ENCODE data around the gene COQ9. TPM values are rescaled to one million over a fixed set of nuclear protein-coding genes. Genes with fewer than 3 reads are reported as not detected.

Gene COQ9
- total RNA-seq, 1 experiment from 2014 or later: 32.9 TPM

DNA sequence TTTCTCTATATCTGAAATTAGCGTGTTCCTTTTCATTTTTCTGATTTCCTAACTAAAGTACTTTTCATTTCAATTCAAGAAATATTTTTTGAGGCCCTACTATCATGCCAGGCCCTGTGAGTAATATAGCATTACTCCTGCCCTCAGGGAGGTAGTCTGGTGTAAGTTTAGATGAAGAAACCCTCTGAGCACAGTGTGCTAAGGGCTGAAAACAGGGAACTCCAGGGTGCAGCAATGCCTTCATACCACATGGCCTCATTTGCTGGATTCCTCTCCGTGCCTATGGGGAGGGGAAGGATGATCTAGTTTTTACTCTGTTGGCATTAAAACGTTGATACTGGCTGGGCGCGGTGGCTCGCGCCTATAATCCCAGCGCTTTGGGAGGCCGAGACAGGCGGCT, 4.7 kb downstream of the COQ9 start:
- Histone ChIP-seq H3K23me2 (ENCODE audit: insufficient read length, low read depth, low read length, poor library complexity, severe bottlenecking) (peaks cover 4% of the 10 kb centered on the region), H3K9ac (ENCODE audit: extremely low read depth, insufficient read length, low read length) (no peak overlapping the region), H2BK15ac (ENCODE audit: low read depth, low read length) (no peak overlapping the region), H3K14ac (ENCODE audit: insufficient read depth, low read length) (no peak overlapping the region), H4K5ac (ENCODE audit: insufficient read length, low read depth, low read length) (no peak overlapping the region), H3K9me3 (ENCODE audit: control insufficient read depth, low read depth, low read length) (no peaks in the 10 kb centered on the region), H2BK120ac (ENCODE audit: low read depth, low read length, poor library complexity, severe bottlenecking) (no peak overlapping the region), H4K91ac (ENCODE audit: insufficient read length, low read depth, low read length) (no peak overlapping the region), H2AFZ (ENCODE audit: low read length) (no peak overlapping the region), H3K27me3 (ENCODE audit: insufficient read depth, low read length) (no peaks in the 10 kb centered on the region), H3K18ac (ENCODE audit: insufficient read length, low read depth, low read length) (no peak overlapping the region), H3K4ac (ENCODE audit: low read depth, low read length) (no peak overlapping the region), H3K4me1 (ENCODE audit: insufficient read depth, low read length) (no peaks in the 10 kb centered on the region), H2BK20ac (ENCODE audit: low read depth, low read length, poor library complexity, severe bottlenecking) (no peak overlapping the region), H4K8ac (replicated peaks; ENCODE audit: insufficient read length, low read depth, low read length) (no peak overlapping the region), H3K56ac (ENCODE audit: insufficient read length, low read depth, low read length) (no peak overlapping the region), H3K23ac (ENCODE audit: insufficient read length, low read depth, low read length) (no peak overlapping the region), H3K79me2 (ENCODE audit: insufficient read depth, low read length) (no peaks in the 10 kb centered on the region), H2BK12ac (ENCODE audit: insufficient read length, low read depth, low read length) (no peak overlapping the region), H3T11ph (ENCODE audit: low read length) (no peak overlapping the region), H3K4me2 (ENCODE audit: insufficient read depth, insufficient read length, low read length) (no peak overlapping the region), H4K20me1 (ENCODE audit: control insufficient read depth, insufficient read depth, insufficient read length) (no peaks in the 10 kb centered on the region), H3K27ac (ENCODE audit: insufficient read length, low read depth, low read length) (no peak overlapping the region), H3K79me1 (ENCODE audit: insufficient read depth, low read depth, low read length, poor library complexity, severe bottlenecking) (no peaks in the 10 kb centered on the region), H2BK5ac (ENCODE audit: insufficient read length, low read length) (no peak overlapping the region), H2AK5ac (ENCODE audit: insufficient read length, low read length) (no peak overlapping the region)
- H3K36me3 Mint-ChIP-seq (ENCODE audit: insufficient read depth in 1 of 3, low read depth in 3 of 3): peaks cover 20 to 50% (median 49%) of the 10 kb centered on the region in 3 experiments; a peak in 6 of 7 replicates
- DNase-seq: no peak
- H3K27ac Mint-ChIP-seq: no peak overlapping the region
- no CpG with 5 or more reads among the region's 10 CpGs for WGBS (ENCODE audit: extremely low coverage, insufficient read length, low lambda C conversion rate)
- no peak for TF ChIP-seq CTCF (conservative IDR thresholded peaks at IDR 0.05)
- no peaks in the 10 kb centered on the region for H3K9me3 Mint-ChIP-seq
- peaks cover 0 to 5% of the 10 kb centered on the region in 2 experiments; a peak in 1 of 4 replicates for H3K4me1 Mint-ChIP-seq
- H3K4me3 Mint-ChIP-seq: no peak overlapping the region
- H3K27me3 Mint-ChIP-seq (ENCODE audit: low read depth): no peaks in the 10 kb centered on the region; the same call in 1 of the 2 replicates

Data from H9 (cell line).